ENCODE measurements around the gene CKAP2L.

DNA sequence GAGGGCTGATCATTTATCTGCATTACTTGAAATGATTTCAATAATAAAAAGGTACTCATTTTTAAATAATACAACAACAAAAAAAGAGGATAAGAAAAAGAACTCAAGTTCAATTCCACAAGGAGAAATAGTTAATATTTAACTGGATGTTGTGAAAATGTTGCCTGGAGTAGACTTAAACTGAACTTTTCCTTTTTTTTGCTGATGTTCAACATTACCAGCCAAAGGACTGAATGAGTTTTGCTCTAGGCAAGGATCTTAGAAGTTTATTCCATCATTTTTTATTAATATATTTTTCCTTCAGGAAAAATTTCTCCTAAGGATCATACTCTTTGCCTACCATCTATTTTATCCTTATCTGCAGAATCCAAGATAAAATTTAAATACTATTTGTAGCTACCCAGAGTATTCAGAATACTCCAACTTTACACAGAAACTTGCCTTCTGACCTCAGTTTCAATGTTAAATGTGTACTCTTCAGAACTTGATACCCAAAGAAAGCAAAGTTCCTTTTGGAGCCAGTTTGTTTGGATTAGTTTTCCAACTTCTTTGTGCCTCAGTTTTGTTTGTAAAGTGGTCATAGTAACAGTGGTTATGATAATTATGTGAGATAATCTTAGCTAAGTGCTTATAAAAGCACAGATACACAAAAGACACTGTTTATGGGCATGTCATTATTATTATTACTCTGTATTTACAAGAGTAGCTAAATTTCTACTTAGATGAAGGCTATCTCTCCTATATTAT is 12.8 kb downstream of the CKAP2L start:
- TF ChIP-seq, protein P1, sequence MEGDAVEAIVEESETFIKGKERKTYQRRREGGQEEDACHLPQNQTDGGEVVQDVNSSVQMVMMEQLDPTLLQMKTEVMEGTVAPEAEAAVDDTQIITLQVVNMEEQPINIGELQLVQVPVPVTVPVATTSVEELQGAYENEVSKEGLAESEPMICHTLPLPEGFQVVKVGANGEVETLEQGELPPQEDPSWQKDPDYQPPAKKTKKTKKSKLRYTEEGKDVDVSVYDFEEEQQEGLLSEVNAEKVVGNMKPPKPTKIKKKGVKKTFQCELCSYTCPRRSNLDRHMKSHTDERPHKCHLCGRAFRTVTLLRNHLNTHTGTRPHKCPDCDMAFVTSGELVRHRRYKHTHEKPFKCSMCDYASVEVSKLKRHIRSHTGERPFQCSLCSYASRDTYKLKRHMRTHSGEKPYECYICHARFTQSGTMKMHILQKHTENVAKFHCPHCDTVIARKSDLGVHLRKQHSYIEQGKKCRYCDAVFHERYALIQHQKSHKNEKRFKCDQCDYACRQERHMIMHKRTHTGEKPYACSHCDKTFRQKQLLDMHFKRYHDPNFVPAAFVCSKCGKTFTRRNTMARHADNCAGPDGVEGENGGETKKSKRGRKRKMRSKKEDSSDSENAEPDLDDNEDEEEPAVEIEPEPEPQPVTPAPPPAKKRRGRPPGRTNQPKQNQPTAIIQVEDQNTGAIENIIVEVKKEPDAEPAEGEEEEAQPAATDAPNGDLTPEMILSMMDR (IDR thresholded peaks at IDR 0.05) = no peak
- no peak for TF ChIP-seq POLR2A (IDR thresholded peaks at IDR 0.05)
